KOPT-K1 (cell line): ENCODE measurements around the gene INMT.

Experiments used
- H3K27ac ChIP-seq: fragments of 200-600 bp; sonication (generic); 2 replicates; pipeline ENCODE4 v1.5.1; 2016; ENCODE audit warnings: antibody characterized with exemption, mild to moderate bottlenecking, low read depth, low read length; ENCODE audit not compliant: poor library complexity, severe bottlenecking
- H3K36me3 ChIP-seq: fragments of 200-600 bp; sonication (generic); 2 replicates; pipeline ENCODE4 v1.5.1; 2017; ENCODE audit warnings: antibody characterized with exemption, mild to moderate bottlenecking, low read length, moderate library complexity; ENCODE audit not compliant: insufficient read depth
- H3K9me3 ChIP-seq: fragments of 200-600 bp; sonication (generic); 2 replicates; pipeline ENCODE4 v1.5.1; 2017; ENCODE audit warnings: antibody characterized with exemption, low read length, mild to moderate bottlenecking; ENCODE audit not compliant: insufficient read depth, poor library complexity, severe bottlenecking

The INMT gene

GRCh38 chr7:30755384-30756154, 3.6 kb downstream of the INMT start:
- Histone ChIP-seq H3K9me3 (no peaks in the 10 kb centered on the region), H3K27ac (no peak overlapping the region), H3K36me3 (no peaks in the 10 kb centered on the region)

GRCh38 chr7:30757342-30757692, 5.4 kb downstream of the INMT start:
- Histone ChIP-seq H3K36me3 (no peaks in the 10 kb centered on the region), H3K9me3 (no peaks in the 10 kb centered on the region), H3K27ac (no peak overlapping the region)

DNA sequence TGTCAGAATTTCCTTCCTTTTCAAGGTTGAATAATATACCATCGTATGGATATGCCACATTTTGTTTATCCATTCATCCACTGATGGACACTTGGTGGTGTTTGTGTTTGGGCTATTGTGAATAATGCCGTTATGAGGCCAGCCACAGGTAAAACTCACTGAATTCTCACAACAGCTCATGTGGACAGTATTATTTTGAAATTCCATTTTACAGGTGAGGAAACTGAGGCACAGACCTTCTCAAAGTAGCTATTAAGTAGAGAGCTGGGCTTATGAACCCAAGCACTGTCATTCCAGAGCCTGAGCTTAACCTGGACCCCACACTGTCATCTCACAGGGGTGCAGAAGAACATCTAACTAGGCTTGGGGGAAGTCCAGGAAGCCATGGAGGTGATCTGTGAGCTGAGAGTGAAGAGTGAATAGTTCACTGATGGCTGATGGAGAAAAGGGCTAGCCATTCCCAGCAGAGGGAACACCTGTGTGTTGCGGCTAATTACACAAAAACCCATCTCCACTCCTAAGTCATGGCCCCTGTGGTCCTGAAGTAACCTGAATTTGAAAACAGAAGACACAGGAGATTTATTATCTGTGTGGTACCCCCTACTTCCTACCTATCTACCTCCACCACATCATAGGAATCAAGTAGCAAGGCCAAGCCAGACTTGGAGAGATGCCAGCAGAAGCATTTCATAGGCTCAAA, 8.7 kb downstream of the INMT start:
- Histone ChIP-seq H3K36me3 (no peaks in the 10 kb centered on the region), H3K9me3 (no peaks in the 10 kb centered on the region), H3K27ac (no peak overlapping the region)

- no peak overlapping the region for H3K27ac ChIP-seq
- no peaks in the 10 kb centered on the region for H3K9me3 ChIP-seq
- H3K36me3 ChIP-seq, result no peaks in the 10 kb centered on the region
These were observed 9.6 kb downstream of the INMT start for GRCh38 chr7:30761214-30762156.

DNA sequence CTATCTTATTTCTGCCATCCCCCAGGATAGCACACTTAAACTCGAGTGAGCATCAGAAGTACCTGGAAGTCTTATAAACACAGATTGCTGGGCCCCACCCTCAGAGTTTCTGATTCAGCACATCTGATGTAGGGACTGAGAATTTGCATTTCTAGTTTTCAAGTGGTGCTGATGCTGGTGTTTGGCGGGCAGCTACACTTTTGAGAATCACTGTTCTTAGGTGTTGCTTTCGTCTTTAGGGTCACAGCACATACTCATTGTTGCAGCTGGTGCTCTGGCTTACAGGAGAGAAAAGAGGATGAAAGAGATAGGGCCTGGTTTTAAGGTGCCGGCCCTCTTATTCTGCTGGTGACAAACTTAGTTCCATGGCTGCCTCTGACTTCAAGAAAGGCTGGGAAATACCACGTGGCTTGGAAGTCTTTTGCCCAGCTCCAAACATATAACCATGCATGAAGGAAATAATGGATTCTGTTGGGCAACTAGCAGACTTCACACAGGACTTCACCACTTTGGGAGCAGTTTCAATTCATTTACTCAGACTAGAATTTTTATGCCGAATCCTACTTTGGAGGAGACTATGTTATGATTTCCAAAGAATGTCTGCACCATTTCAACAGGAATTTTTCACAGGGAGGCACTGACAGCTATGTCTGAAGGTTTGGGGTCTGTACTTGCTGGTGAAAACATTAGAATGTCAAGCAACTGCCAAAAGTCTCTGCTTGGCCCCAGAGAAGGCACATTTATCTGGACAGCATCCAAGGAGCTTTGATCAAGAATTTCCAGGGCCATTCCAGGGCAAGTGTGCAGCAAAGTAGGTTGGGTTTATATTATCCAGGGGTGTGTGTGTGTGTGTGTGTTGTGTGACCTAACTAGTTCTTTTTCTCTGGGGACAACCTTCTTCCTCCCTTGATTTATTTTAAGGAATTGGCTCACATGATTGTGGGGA, 12.4 kb downstream of the INMT start:
- Histone ChIP-seq H3K36me3 (no peaks in the 10 kb centered on the region), H3K9me3 (no peaks in the 10 kb centered on the region), H3K27ac (no peak overlapping the region)

GRCh38 chr7:30765408-30765807, 13.5 kb downstream of the INMT start:
- H3K27ac ChIP-seq, result no peak overlapping the region
- no peaks in the 10 kb centered on the region for H3K36me3 ChIP-seq
- H3K9me3 ChIP-seq, result no peaks in the 10 kb centered on the region

- H3K27ac ChIP-seq, result peak overlapping the region; percentile 22
- no peaks in the 10 kb centered on the region for H3K36me3 ChIP-seq
- no peaks in the 10 kb centered on the region for H3K9me3 ChIP-seq
These were observed 18.9 kb downstream of the INMT start for GRCh38 chr7:30770845-30771173.

GRCh38 chr7:30771174-30771879, 19.4 kb downstream of the INMT start, which contains the start of gene MINDY4:
MINDY4 (plus strand) TSS chr7:30771417; CDS start chr7:30771494, 77 bp downstream.
- H3K36me3 ChIP-seq, result no peaks in the 10 kb centered on the region
- H3K9me3 ChIP-seq, result no peaks in the 10 kb centered on the region
- peak within 1 kb of the TSS; percentile 57 for H3K27ac ChIP-seq

DNA sequence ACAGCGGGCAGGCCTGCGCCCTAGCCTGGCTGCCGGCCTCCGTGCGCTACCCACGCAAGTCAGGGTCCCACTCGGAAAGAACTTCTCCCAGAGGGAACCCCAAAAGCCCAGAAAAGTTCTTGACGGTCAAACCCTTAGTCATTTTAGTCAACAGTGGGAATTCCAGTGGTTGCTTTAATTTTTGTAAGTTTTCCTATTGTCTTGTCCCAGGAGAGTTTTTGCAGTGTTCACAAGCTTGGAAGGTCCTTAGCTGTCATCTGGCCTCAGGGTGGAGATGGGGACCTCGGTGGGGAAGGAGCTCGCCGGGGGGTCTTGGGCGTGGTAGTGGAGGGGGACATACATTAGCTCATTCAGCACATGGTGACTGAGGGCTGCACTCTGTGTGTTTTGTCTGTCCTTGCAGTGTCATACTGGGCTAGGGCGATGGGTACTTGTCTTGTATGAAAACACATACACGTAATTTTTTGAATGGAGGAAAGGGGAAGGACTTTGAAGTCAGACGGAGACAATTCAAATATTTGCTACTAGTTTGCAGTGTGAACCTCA, 20.0 kb downstream of the INMT start:
- Histone ChIP-seq H3K27ac (peak overlapping the region; percentile 57), H3K9me3 (no peaks in the 10 kb centered on the region)

DNA sequence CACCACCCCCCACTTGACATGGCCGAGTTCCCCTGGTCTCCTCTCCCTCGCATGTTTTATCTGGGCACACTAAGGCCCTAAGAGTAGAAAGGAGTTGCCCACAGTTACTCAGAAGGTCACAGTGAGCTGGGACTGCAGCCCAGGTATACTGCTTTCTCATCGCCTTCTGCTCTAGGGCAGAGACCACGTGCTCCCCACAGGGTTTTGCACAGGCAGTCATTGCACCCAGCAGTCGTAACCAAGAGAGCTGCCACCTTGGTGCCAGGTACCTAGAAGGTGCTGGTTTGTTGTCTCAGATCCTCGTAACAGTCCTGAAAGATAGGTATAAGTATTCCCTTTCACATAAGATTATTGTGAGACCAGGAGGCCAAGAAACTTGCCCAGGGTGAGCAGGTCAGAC, 21.0 kb downstream of the INMT start:
- H3K36me3 ChIP-seq, result no peaks in the 10 kb centered on the region
- H3K27ac ChIP-seq, result no peak overlapping the region
- no peaks in the 10 kb centered on the region for H3K9me3 ChIP-seq

More for the DNA sequence above, 20.0 kb downstream of the INMT start:
- H3K36me3 ChIP-seq, result no peaks in the 10 kb centered on the region

DNA sequence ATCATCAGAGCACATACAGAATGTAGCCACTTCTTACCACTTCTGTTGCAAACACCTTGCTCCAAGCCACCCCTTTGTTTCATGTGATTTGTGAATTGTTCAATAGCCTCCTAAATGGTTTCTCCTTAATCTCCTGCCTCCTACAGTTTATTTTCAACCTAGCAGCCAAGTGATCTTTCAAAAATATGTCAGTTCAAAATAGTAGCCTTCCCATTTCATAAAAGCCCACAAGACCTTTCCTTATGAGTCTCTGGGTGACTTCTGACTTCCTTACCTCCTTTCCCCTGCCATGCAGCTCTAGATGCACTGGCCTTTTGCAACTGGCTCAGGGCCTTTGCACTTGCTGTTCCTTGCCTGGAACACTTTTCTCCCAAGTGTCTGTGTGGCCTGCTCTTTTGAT, 24.1 kb downstream of the INMT start:
- H3K9me3 ChIP-seq, result no peaks in the 10 kb centered on the region
- no peak overlapping the region for H3K27ac ChIP-seq
- H3K36me3 ChIP-seq, result no peaks in the 10 kb centered on the region

DNA sequence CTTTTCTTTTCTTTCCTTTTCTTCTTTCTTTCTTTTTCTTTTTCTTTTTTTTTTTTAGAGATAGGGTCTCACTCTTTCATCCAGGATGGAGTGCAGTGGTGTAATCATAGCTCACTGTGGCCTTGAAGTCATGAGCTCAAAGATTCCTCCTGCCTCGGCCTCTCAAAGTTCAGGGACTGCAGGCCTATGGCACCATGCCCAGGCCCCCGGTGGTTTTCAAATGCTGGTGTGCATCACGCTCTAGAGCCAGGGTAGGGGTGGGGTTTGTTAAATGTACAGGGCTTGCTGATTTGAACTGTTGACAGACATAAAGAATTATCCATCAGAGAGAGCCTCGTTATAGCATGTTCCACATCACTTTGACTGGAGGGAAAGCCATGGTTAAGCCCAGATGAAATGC, 25.0 kb downstream of the INMT start:
- Histone ChIP-seq H3K27ac (no peak overlapping the region), H3K9me3 (no peaks in the 10 kb centered on the region), H3K36me3 (no peaks in the 10 kb centered on the region)

- H3K36me3 ChIP-seq, result no peaks in the 10 kb centered on the region
- H3K9me3 ChIP-seq, result no peaks in the 10 kb centered on the region
- H3K27ac ChIP-seq, result no peak overlapping the region
These were observed 26.5 kb downstream of the INMT start for GRCh38 chr7:30778255-30779025.
